Stimulated activated CD4-positive, alpha-beta T cell treated with anti-CD3 and anti-CD28 coated beads, Interleukin-12 subunit alpha, Interleukin-12 subunit beta, amount 100 ng/mL, for 48 hours (primary cell): ENCODE results near the gene KLKB1.

Experiments used
- DNase-seq, 3 donors: peaks; one replicate each; pipeline ENCODE4 v3.0.0-alpha.2; 2020; ENCODE audit warnings: low read depth in 2 of 3, low spot score in 1 of 3

KLKB1 gene

DNA sequence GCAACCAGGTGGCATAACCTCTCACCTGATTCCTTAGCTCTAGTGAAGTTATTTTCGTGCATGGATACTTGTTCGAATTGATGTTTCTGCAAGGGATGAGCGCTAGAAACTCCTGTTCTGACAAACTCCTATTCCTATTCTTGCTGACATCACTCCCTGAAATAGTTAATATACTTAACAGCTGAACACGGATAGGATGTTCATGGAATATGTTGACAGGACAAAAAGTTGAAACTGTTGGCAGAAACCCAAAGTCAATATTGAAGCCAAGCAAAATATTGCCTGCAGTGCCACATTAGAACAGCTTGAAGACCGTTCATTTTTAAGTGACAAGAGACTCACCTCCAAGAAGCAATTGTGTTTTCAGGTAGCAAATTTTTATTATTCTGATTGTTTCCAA is at the start of gene KLKB1:
KLKB1 (plus strand) TSS at position 287 of the 400 bp plus-strand sequence. CDS start 689 bp downstream, outside the sequence.
- no peak for DNase-seq

DNA sequence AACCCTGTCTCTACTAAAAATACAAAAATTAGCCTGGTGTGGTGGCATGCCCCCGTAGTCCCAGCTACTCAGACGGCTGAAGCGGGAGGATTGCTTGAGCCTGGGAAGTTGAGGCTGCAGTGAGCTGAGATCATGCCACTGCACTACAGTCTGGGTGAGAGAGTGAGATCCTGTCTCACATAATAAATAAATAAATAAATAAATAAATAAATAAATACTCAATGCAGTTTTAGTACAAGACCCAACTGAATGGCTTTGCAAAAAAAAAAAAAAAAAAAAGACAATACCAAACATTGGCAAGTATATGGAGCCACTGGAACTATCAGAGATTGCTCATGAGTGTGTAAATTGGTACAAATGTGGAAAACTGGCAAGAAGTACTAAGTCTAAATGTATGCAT is 39.2 kb upstream of the KLKB1 start:
- DNase-seq = no peak

DNA sequence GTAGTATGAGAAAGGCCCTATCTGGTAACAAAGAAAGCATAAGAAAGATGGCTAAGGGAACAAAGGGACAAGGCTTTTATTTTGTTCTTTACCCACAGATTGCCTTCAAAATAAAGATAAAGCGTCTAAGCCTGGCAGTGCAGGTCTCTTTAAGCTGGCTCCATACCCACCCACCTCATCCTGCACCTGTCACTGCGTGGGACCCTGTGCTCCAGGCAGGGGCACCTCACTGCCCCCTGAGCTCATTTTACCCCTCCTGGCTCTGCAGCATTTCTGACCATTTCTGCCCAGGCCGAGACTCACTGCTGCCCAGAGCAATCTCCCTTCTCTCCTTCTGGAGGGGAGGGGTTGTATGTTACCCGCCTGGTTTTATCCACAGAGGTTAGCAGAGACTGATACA is 37.7 kb upstream of the KLKB1 start:
- no peak for DNase-seq

DNA sequence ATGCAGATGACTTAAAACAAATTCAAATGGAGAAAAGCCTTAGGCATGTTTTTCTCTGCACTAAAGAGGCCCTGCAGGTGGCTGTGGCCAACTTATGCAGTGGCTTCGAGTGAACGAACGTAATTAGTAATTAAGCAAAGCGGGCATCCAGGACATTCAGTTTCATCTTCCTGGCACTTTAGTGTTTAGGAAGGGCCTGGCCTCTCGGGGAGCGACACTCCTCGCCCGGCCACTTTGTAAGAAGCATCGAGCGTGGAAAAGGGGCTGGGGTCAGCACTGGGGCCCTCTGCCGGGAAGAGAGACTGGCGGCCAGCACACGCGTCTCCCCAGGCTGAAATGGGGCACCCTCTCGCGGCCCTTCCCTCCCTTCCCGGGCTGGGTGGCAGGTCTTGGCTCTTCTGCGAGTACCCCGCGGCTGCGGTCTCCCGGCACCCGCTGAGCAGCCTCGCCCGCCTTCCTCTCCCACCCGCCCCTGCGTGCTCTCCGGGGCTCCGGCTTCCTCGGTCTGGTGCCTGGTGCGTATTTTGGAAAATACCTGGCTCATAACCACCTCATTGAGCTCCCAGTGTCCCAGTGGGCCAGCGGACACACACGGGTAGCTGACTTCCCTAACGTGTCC is 36.6 kb upstream of the KLKB1 start:
- DNase-seq = peak; percentile 11 to 27 (median 16)

DNA sequence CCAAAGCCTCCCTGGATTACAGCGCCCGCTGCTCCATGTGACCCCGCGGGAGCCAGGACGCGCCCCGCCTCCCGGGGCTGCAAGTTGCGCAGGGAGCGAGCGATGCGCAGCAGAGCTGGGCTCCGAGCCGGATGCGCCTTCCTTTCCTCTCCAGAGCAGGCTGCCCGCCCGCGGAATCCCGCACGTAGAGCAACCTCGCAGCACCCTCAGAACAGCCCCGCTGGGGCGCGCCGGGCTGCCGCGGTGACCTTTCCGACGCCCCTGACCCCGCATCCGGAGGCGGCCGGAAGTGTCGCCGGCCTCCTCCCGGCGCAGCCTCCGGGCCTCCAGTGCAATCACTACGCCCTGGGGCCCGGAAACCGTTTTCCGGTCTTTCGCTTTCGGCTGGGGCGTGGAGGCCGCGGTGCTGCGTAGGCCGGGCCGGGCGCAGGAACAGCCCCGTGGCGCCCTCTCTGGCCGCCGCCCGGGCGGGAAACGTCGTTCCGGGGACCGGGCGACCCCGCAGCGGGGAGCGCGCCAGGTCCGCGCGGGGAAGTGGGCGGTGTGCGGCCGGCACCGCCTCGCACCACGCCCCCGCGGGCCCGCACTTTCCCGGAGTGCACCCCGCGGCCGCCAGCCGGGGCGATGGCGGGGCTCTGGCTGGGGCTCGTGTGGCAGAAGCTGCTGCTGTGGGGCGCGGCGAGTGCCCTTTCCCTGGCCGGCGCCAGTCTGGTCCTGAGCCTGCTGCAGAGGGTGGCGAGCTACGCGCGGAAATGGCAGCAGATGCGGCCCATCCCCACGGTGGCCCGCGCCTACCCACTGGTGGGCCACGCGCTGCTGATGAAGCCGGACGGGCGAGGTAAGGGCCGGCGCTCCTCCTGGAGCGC is 35.9 kb upstream of the KLKB1 start, which contains the start of gene CYP4V2:
CYP4V2 (plus strand) TSS at position 368 of the 866 bp plus-strand sequence; CDS start at position 625, 257 bp downstream.
- DNase-seq = peak; percentile 77 to 83 (median 80)

DNA sequence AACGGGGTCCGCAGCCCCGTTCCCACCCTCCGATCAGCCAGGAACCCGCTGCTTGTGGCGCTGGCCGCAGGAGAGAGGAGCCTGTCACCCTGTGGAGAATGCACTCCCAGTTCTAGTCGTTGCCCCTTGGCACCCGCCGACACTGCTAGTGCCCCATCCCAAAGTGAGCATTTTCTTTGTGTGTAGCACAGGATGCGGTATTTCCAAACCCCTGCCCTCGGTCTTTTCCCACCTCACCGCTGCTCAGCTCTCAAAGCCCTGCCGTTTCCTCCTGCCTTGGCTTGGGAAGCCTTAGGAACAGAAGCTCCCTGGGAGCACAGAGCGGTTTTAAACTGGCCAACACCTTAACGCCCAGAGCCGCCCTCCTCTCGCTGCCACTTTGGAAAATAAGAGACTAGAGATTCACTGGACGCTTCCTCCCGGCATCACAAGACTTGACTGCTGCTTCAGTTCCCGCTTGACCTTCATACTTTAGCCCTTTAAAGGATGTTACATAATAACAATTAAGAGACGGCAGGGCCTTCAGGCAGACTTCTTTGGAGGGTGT is 35.2 kb upstream of the KLKB1 start:
- DNase-seq = peak in 2 of 3 donors; percentile 5 to 24

DNA sequence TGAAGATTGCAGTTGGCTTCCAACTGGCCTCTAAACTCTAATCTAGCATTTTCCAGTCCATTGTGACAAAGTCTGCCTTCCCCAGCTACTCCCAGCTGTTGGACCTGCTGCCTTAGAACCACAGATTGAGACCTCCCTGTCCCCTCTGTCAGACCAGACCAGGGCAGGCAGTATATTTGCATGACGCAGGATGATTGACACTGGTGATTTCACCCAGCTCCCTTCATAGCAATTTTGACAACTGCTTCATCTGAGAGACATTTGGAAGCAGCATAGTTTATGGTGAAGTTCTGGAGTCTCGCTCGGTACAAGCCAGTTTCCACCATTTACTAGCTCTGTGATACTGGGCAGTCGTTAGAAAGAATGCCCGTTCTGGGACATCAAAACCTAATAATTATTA is 33.5 kb upstream of the KLKB1 start:
- DNase-seq = no peak

DNA sequence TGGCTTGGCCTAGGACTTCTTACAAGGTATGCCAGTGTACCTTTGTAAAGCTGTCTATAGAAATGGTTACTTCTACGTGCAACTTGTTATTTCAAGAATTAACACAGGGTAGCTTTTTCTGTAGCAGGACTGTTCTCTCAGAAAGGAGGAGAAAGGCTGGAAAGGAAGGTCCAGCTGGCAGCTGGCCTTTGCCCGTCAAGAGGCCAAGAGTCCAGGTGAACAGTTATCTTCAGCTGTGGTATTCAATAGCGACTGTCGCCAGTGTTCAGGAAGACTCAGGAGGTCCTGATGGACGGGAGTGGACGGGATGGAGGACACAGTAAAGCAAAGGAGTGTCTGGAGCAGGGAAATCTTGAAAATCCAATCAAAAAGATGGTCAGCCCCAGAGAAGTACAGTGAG is 31.2 kb upstream of the KLKB1 start:
- no peak for DNase-seq

DNA sequence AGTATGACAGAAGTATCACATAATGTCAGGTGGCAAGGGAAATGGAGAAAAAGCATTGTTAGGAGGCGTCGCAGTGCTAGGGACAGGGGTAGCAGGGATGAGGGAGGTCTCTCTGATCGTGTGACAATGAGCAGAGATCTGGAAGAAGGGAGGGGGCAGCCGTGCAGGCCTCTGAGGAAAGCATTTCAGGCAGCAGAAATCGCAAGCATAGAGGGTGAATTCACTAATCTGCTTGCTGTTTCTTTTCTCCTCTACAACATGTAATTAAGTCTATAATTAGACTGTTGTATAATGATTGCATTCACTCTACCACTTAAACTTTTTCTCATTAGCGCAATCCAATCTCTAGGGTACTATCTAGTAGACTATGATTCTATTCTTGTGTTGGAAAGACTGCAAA is 26.8 kb upstream of the KLKB1 start:
- no peak for DNase-seq

DNA sequence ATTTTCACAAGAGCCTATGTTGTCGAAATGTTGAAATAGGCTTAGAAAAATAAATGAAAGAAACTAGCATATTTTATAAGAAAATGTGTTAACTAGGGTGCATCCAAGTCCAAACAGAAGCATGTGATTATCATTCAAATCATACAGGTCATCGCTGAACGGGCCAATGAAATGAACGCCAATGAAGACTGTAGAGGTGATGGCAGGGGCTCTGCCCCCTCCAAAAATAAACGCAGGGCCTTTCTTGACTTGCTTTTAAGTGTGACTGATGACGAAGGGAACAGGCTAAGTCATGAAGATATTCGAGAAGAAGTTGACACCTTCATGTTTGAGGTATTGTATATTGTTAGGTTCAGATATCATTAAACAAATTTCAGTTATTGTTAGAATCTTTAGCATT is 26.3 kb upstream of the KLKB1 start:
- no peak for DNase-seq

DNA sequence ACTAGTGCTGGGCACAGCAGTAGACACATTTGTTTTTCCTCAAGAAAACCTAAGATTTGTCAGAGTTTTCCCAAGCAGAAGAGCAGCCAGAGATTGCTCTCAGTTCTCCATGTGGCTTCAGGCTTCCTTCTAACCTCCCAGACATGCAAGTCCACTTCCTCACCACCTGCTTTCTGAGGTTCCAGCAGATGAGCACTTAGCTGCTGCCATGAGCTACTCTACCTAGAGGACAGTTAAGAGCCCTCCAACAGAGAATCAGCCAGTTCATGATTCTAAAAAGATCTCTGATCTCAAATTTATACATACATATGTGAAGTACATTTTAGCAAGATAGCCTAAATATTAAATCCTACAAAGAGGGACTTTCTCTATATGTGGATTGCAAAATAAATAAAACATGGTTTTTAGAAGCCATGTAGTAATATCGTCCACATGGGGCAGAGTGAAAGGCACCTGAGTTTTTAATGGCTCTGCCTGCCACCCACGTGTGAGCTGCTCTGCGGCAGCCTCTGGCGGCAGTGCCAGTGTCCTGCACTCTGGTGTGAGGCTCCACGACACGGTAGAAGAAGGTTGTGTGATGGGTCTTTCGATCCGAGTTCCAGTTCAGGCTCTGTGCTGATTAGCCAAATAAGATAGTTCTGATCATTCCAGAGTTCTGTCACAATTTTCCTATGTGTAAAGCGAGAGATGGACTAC is 25.6 kb upstream of the KLKB1 start:
- peak; percentile 7 to 50 (median 42) for DNase-seq

DNA sequence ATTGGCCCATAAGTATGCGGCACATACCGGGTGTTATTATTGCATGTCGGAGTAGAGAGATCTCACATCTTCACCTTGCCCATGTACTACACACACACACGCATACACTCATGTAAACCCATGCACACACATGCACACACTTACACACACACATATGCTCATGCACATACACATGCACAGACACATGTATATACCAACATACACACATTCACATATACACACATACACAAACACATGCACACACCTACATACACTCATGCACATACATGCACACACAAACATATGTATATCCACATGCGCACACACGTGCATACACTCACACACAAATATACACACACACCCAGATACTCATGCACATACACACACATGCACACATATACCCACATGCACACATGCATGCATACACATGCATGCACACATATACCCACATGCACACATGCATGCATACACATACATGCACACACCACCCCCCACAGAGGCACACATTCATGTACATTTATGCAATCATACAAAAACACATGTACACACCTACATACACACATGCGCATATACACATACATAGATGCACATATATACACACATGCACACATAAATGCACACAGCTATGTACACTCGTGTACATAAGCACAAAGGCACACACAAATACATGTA is 24.7 kb upstream of the KLKB1 start:
- no peak for DNase-seq

DNA sequence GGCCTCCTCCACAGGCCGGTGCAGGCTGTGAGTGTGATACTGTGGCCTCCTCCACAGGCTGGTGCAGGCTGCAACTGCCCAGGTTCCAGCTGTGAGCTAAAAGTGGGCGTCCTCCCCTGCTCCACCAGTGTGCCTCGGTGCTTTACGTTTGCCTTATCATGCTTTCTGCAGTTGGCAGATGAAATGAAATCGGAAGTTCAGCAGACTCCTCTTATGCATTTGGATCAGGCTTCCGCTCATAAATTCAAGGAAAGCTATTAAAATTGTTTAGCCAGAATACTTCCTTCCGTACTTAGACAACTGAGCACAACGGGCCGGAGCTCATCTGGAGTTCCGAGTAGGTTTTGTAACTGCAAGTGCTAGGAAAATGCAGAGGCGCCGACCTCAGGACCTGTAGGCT is 23.9 kb upstream of the KLKB1 start:
- no peak for DNase-seq

DNA sequence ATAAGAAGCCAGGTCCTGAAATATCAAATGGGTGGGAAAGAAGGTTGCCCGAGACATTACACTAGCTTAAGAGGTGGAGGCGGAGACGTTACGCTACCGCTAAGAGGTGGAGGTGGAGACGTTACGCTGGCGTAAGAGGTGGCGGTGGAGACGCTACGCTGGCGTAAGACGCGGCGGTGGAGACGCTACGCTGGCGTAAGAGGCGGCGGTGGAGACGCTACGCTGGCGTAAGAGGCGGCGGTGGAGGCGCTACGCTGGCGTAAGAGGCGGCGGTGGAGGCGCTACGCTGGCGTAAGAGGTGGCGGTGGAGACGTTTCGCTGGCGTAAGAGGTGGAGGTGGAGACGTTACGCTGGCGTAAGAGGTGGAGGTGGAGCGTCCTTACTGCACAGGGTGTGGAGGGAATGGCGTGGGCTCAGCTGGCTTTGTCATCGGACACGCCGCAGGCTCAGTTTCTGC is 23.2 kb upstream of the KLKB1 start:
- DNase-seq = peak in 1 of 3 donors; percentile 68

DNA sequence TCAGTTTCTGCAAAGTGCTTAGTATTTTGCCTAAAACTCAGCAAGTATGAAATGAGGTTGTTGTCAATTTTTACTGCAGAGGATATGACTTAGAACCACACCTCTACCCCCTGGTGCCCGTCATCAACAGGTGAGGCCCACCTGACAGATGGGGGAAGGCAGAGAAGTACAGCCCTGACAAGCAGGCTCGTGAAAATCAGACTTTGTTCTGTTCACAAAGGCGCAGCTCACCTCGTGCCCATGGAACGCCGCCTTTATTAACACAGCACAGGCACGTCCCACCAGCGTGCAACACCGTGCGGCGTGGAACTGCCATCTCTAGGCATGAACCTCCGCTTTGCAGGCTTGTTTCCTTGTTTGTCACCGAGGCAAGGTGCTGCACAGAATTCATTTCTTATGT is 22.6 kb upstream of the KLKB1 start:
- DNase-seq = no peak

DNA sequence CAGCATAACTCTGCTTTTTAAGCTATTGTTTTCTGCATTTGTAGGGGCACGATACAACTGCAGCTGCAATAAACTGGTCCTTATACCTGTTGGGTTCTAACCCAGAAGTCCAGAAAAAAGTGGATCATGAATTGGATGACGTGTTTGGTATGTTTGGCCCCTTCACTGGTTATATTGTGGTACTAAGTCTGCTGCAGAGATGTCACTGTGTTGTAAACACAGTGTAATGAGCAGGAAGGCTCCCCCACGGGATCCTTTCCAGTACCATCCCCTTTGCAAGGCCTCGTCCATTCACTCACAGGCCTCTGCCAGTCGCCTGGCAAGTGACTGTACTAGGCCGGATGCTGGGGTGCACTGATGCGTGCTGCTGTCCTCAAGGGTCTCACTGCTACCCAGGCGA is 22.2 kb upstream of the KLKB1 start:
- DNase-seq = no peak

DNA sequence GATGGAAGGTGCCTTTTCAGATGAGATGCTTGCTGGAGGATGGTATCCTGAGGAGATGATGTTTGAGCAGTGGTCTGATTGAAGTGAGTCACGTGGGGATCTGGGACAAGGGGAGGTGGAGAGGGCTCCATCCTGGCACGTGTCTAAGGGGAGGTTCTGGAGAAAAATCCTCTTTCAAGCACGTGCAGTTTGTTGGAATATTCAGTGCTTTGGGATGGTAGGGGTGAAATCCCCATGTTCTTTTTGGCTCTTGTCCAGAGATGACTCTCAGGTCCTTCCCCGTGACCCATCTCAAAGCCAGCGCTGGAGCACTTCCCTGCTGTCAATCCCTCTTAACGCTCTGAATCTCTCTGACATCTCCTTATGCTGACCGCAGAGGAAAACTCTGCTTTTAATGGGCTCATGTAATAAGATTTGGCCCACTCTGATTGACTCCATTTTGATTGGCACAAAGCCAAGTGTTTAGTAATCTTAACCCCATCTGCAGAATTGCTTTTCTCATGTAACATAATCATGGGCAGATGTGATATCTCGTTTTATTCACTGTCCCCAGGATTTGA is 10.8 kb upstream of the KLKB1 start:
- no peak for DNase-seq

DNA sequence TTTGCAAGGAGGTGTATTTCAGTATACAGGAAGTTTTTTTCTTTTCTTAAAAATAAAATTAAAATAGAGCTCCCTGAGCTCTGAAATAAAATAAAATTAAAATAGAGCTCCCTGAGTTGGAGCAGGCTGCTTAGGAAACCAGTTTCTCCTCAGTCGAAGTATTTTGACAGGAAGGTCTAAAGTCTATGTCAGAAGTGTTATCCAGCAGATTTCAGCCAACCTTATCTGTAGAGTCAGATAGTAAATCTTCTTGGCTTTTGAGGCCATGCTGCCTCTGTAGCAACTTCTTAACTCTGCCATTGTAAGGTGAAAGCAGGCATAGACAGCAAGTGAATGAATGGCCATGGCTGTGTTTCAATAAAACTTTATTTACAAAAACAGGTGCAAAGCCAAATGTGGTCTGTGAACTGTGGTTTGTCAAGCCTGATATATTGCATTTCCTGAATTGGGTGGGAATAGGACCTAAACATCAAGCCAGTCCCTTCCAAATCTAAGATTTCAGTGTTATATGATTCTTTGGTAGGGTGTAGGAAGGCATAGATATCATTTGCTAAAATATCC is 9.5 kb upstream of the KLKB1 start:
- no peak for DNase-seq

DNA sequence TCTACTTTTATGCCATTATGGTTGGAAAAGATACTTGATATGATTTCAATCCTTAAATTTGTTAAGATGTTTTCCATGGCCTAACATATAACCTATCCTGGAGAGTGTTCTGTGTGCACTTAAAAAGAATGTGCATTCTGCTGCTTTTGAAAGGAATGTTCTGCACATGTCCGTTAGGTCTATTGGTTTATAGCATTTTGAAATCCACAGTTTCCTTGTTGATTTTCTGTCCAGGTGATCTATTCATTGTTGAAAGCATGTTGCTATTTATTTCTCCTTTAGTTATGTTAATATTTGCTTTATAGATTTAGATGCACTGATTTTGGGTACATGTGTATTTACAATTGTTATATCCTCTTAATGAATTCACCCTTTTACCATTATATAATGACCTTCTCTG is 5.7 kb upstream of the KLKB1 start:
- no peak for DNase-seq

DNA sequence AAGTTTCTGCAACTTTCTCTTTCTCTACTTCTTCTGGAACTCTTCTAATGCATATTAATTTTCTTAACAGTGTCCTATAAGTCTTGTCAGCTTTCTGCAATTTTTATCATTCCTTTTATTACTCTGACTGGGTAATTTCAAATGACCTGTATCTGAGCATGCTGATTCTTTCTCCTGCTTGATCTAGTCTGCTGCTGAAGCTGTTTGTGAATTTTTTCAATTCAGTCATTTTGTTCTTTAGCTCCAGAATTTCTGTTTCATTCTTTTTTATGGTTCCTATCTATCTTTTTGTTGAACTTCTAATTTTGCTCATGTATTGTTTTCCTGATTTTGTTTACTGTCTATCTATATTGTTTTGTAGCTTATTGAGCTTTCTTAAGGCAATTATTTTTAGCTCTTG is 1.5 kb upstream of the KLKB1 start:
- DNase-seq = no peak
